WTC11 (cell line): ENCODE measurements around the gene KLHDC3. TPM values are rescaled to one million over a fixed set of nuclear protein-coding genes. Genes with fewer than 3 reads are reported as not detected.
A peak's percentile ranks its signal among the peaks of the same experiment; 100 is the strongest.

Experiments used
- ATAC-seq: fragments of 200-7000 bp; cut with Tn5 transposase; 2 replicates; pipeline ENCODE4 v1.10.0; 2021; ENCODE audit warnings: mild to moderate bottlenecking, moderate library complexity
- CTCF ChIA-PET: fragments of 300-600 bp; sonication (Branson Sonifier 250); formaldehyde crosslinking; loops from one replicate; lab custom pipeline; 2021; ENCODE audit warnings: antibody characterized with exemption; lab: Charles Lee
- POLR2A ChIA-PET: fragments of 350-600 bp; sonication (Branson Sonifier 250); formaldehyde crosslinking; loops from one replicate; lab custom pipeline; 2021; ENCODE audit warnings: antibody characterized with exemption; lab: Charles Lee
- DNase-seq: peaks from one replicate; pipeline ENCODE4 v3.0.0; 2021; ENCODE audit warnings: low spot score
- H3K27ac Mint-ChIP-seq: 2 replicates; pipeline ENCODE4 v1.8.0; 2021; ENCODE audit warnings: mixed read lengths
- H3K27me3 Mint-ChIP-seq: 2 replicates; pipeline ENCODE4 v1.8.0; 2021; ENCODE audit warnings: low read depth, mild to moderate bottlenecking, moderate library complexity, mixed read lengths
- H3K36me3 Mint-ChIP-seq: 2 replicates; pipeline ENCODE4 v1.8.0; 2021; ENCODE audit warnings: mixed read lengths
- H3K4me1 Mint-ChIP-seq: 2 replicates; pipeline ENCODE4 v1.8.0; 2022; ENCODE audit warnings: mixed read lengths
- H3K4me3 Mint-ChIP-seq: 2 replicates; pipeline ENCODE4 v1.8.0; 2021; ENCODE audit warnings: mild to moderate bottlenecking, moderate library complexity, mixed read lengths
- H3K9me3 Mint-ChIP-seq: 2 replicates; pipeline ENCODE4 v1.8.0; 2021; ENCODE audit warnings: mixed read lengths
- ELF4 ChIP-seq: sonication (generic); formaldehyde crosslinking; IDR thresholded peaks from 2 replicates; pipeline ENCODE4 v1.8.1; 2022; ENCODE audit warnings: low read depth, mild to moderate bottlenecking, moderate library complexity, missing genetic modification reagents
- GABPB1 ChIP-seq: sonication (generic); formaldehyde crosslinking; IDR thresholded peaks from 2 replicates; pipeline ENCODE4 v1.8.1; 2023; ENCODE audit warnings: mild to moderate bottlenecking, missing genetic modification reagents
- GRHL2 ChIP-seq: fragments of 250-450 bp; sonication (Bioruptor Pico); IDR thresholded peaks from 2 replicates; pipeline ENCODE4 v1.8.0; 2022; ENCODE audit warnings: mild to moderate bottlenecking, moderate library complexity; ENCODE audit not compliant: insufficient replicate concordance, severe bottlenecking
- GTF2I ChIP-seq: fragments of 250-450 bp; sonication (Bioruptor Pico); conservative IDR thresholded peaks from 2 replicates; pipeline ENCODE4 v1.4.0; 2021; ENCODE audit warnings: mild to moderate bottlenecking
- MXD4 ChIP-seq: fragments of 250-450 bp; sonication (Bioruptor Pico); IDR thresholded peaks from 2 replicates; pipeline ENCODE4 v1.8.0; 2021; ENCODE audit warnings: mild to moderate bottlenecking, moderate library complexity, borderline replicate concordance
- NFE2L1 ChIP-seq: sonication (generic); formaldehyde crosslinking; IDR thresholded peaks from 2 replicates; pipeline ENCODE4 v1.8.1; 2023; ENCODE audit warnings: missing genetic modification reagents
- SMAD3 ChIP-seq: sonication (generic); formaldehyde crosslinking; IDR thresholded peaks from 2 replicates; pipeline ENCODE4 v1.8.0; 2022; ENCODE audit warnings: missing genetic modification reagents, mild to moderate bottlenecking, borderline replicate concordance
- TCF7 ChIP-seq: sonication (generic); formaldehyde crosslinking; IDR thresholded peaks from 2 replicates; pipeline ENCODE4 v1.8.0; 2022; ENCODE audit warnings: mild to moderate bottlenecking, low read depth, missing genetic modification reagents, moderate library complexity
- TP53 ChIP-seq: sonication (generic); formaldehyde crosslinking; IDR thresholded peaks from 2 replicates; pipeline ENCODE4 v1.8.1; 2023; ENCODE audit warnings: mild to moderate bottlenecking, missing genetic modification reagents
- ZNF138 ChIP-seq: sonication (generic); formaldehyde crosslinking; conservative IDR thresholded peaks from 2 replicates; pipeline ENCODE4 v1.8.1; 2022; ENCODE audit warnings: mild to moderate bottlenecking, moderate library complexity, missing genetic modification reagents
- ZNF263 ChIP-seq: sonication (generic); formaldehyde crosslinking; IDR thresholded peaks from 2 replicates; pipeline ENCODE4 v1.8.1; 2022; ENCODE audit warnings: low read depth, mild to moderate bottlenecking, moderate library complexity, missing genetic modification reagents
- ZNF423 ChIP-seq: fragments of 250-450 bp; sonication (Bioruptor Pico); IDR thresholded peaks from 2 replicates; pipeline ENCODE4 v2.1.2; 2022; ENCODE audit warnings: mild to moderate bottlenecking, moderate library complexity
- total RNA-seq: library from RNA; stranded (reverse); gene quantifications from 3 replicates; pipeline ENCODE4 v1.2.3, GENCODE V29; 2021
- TF ChIP-seq, protein P1 (sequence below): sonication (generic); formaldehyde crosslinking; IDR thresholded peaks from 2 replicates; pipeline ENCODE4 v1.8.0; 2023; ENCODE audit warnings: missing genetic modification reagents, mild to moderate bottlenecking, borderline replicate concordance
- TF ChIP-seq, protein P2 (sequence below): fragments of 250-450 bp; sonication (Bioruptor Pico); IDR thresholded peaks from 2 replicates; pipeline ENCODE4 v1.9.0; 2021; ENCODE audit warnings: moderate library complexity, mild to moderate bottlenecking, inconsistent platforms, borderline replicate concordance
- TF ChIP-seq, protein P3 (sequence below): sonication (generic); formaldehyde crosslinking; IDR thresholded peaks from 2 replicates; pipeline ENCODE4 v1.8.1; 2022; ENCODE audit warnings: low read depth, mild to moderate bottlenecking, moderate library complexity, missing genetic modification reagents, borderline replicate concordance
- TF ChIP-seq, protein P4 (sequence below): sonication (generic); formaldehyde crosslinking; conservative IDR thresholded peaks from 2 replicates; pipeline ENCODE4 v1.8.1; 2023; ENCODE audit warnings: mild to moderate bottlenecking, low read depth, missing genetic modification reagents, moderate library complexity
- TF ChIP-seq, protein P5 (sequence below): sonication (generic); formaldehyde crosslinking; IDR thresholded peaks from 2 replicates; pipeline ENCODE4 v1.8.0; 2022; ENCODE audit warnings: mild to moderate bottlenecking, missing genetic modification reagents
- TF ChIP-seq, protein P6 (sequence below): sonication (generic); formaldehyde crosslinking; IDR thresholded peaks from 2 replicates; pipeline ENCODE4 v1.8.1; 2023; ENCODE audit warnings: mild to moderate bottlenecking, missing genetic modification reagents

Gene KLHDC3
- total RNA-seq, 1 experiment from 2014 or later, result 172 TPM

DNA sequence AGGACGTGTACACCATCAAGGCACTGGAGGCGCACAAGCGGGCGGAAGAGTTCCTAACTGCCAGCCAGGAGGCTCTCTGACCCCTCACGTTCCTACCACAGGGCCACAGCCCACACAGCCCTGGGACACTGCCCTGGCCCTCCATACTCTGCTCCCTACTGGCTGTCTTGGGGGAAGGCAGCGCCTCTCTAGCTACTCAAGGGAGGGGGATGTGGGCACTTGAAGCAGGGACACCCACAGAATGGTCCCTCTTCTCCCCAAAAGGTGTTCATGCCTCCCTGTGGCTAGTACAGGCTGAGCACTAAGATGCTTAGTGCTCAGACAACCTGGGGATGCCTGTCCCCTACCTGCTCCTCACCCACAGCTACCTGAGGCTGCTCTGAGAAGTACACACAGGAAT, 2.8 kb upstream of the KLHDC3 start:
- peaks cover 48% of the 10 kb centered on the region for H3K36me3 Mint-ChIP-seq
- no peaks in the 10 kb centered on the region for H3K9me3 Mint-ChIP-seq
- POLR2A ChIA-PET, result no interaction called here
- H3K4me3 Mint-ChIP-seq, result no peak overlapping the region
- TF ChIP-seq SMAD3 (CRISPR knock-in tag), result no peak
- TF ChIP-seq, protein P1, sequence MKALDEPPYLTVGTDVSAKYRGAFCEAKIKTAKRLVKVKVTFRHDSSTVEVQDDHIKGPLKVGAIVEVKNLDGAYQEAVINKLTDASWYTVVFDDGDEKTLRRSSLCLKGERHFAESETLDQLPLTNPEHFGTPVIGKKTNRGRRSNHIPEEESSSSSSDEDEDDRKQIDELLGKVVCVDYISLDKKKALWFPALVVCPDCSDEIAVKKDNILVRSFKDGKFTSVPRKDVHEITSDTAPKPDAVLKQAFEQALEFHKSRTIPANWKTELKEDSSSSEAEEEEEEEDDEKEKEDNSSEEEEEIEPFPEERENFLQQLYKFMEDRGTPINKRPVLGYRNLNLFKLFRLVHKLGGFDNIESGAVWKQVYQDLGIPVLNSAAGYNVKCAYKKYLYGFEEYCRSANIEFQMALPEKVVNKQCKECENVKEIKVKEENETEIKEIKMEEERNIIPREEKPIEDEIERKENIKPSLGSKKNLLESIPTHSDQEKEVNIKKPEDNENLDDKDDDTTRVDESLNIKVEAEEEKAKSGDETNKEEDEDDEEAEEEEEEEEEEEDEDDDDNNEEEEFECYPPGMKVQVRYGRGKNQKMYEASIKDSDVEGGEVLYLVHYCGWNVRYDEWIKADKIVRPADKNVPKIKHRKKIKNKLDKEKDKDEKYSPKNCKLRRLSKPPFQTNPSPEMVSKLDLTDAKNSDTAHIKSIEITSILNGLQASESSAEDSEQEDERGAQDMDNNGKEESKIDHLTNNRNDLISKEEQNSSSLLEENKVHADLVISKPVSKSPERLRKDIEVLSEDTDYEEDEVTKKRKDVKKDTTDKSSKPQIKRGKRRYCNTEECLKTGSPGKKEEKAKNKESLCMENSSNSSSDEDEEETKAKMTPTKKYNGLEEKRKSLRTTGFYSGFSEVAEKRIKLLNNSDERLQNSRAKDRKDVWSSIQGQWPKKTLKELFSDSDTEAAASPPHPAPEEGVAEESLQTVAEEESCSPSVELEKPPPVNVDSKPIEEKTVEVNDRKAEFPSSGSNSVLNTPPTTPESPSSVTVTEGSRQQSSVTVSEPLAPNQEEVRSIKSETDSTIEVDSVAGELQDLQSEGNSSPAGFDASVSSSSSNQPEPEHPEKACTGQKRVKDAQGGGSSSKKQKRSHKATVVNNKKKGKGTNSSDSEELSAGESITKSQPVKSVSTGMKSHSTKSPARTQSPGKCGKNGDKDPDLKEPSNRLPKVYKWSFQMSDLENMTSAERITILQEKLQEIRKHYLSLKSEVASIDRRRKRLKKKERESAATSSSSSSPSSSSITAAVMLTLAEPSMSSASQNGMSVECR (CRISPR knock-in tag), result no peak
- TF ChIP-seq GTF2I (CRISPR knock-in tag), result no peak
- no peak for TF ChIP-seq NFE2L1
- TF ChIP-seq ZNF423 (CRISPR knock-in tag), result no peak
- no peak for TF ChIP-seq GABPB1
- TF ChIP-seq GRHL2, result no peak
- no peak for TF ChIP-seq ZNF138 (CRISPR knock-in tag)
- TF ChIP-seq, protein P2, sequence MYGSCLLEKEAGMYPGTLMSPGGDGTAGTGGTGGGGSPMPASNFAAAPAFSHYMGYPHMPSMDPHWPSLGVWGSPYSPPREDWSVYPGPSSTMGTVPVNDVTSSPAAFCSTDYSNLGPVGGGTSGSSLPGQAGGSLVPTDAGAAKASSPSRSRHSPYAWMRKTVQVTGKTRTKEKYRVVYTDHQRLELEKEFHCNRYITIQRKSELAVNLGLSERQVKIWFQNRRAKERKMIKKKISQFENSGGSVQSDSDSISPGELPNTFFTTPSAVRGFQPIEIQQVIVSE (CRISPR knock-in tag), result no peak
- TF ChIP-seq TP53, result no peak
- TF ChIP-seq ELF4 (CRISPR knock-in tag), result no peak
- TF ChIP-seq, protein P3, sequence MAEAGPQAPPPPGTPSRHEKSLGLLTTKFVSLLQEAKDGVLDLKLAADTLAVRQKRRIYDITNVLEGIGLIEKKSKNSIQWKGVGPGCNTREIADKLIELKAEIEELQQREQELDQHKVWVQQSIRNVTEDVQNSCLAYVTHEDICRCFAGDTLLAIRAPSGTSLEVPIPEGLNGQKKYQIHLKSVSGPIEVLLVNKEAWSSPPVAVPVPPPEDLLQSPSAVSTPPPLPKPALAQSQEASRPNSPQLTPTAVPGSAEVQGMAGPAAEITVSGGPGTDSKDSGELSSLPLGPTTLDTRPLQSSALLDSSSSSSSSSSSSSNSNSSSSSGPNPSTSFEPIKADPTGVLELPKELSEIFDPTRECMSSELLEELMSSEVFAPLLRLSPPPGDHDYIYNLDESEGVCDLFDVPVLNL, result no peak
- TF ChIP-seq, protein P4, sequence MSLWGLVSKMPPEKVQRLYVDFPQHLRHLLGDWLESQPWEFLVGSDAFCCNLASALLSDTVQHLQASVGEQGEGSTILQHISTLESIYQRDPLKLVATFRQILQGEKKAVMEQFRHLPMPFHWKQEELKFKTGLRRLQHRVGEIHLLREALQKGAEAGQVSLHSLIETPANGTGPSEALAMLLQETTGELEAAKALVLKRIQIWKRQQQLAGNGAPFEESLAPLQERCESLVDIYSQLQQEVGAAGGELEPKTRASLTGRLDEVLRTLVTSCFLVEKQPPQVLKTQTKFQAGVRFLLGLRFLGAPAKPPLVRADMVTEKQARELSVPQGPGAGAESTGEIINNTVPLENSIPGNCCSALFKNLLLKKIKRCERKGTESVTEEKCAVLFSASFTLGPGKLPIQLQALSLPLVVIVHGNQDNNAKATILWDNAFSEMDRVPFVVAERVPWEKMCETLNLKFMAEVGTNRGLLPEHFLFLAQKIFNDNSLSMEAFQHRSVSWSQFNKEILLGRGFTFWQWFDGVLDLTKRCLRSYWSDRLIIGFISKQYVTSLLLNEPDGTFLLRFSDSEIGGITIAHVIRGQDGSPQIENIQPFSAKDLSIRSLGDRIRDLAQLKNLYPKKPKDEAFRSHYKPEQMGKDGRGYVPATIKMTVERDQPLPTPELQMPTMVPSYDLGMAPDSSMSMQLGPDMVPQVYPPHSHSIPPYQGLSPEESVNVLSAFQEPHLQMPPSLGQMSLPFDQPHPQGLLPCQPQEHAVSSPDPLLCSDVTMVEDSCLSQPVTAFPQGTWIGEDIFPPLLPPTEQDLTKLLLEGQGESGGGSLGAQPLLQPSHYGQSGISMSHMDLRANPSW (CRISPR knock-in tag), result no peak
- TF ChIP-seq TCF7 (CRISPR knock-in tag), result no peak
- TF ChIP-seq MXD4 (CRISPR knock-in tag), result no peak
- TF ChIP-seq, protein P5, sequence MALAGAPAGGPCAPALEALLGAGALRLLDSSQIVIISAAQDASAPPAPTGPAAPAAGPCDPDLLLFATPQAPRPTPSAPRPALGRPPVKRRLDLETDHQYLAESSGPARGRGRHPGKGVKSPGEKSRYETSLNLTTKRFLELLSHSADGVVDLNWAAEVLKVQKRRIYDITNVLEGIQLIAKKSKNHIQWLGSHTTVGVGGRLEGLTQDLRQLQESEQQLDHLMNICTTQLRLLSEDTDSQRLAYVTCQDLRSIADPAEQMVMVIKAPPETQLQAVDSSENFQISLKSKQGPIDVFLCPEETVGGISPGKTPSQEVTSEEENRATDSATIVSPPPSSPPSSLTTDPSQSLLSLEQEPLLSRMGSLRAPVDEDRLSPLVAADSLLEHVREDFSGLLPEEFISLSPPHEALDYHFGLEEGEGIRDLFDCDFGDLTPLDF (CRISPR knock-in tag), result no peak
- TF ChIP-seq, protein P6, sequence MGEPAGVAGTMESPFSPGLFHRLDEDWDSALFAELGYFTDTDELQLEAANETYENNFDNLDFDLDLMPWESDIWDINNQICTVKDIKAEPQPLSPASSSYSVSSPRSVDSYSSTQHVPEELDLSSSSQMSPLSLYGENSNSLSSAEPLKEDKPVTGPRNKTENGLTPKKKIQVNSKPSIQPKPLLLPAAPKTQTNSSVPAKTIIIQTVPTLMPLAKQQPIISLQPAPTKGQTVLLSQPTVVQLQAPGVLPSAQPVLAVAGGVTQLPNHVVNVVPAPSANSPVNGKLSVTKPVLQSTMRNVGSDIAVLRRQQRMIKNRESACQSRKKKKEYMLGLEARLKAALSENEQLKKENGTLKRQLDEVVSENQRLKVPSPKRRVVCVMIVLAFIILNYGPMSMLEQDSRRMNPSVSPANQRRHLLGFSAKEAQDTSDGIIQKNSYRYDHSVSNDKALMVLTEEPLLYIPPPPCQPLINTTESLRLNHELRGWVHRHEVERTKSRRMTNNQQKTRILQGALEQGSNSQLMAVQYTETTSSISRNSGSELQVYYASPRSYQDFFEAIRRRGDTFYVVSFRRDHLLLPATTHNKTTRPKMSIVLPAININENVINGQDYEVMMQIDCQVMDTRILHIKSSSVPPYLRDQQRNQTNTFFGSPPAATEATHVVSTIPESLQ, result no peak
- no peak for TF ChIP-seq ZNF263 (CRISPR knock-in tag)
- CTCF ChIA-PET, result interaction anchor here (1.2 to 1.3 kb wide), 2 partner anchors 12 to 40 kb away, joined by 3 to 5 read pairs; no protein-coding TSS in a partner anchor
- H3K4me1 Mint-ChIP-seq, result peaks cover 27% of the 10 kb centered on the region
- H3K27me3 Mint-ChIP-seq, result no peaks in the 10 kb centered on the region
- no peak overlapping the region for H3K27ac Mint-ChIP-seq
- ATAC-seq, result peak; percentile 6; the same call in 1 of the 2 replicates
- no peak for DNase-seq
